Large intestine (tissue), 3 donors: Measurements from ENCODE around the gene GMNN. TPM values are rescaled to one million over a fixed set of nuclear protein-coding genes. Genes with fewer than 3 reads are reported as not detected.

Experiments used
- DNase-seq, 2 donors: peaks; one replicate each; pipeline versions ENCODE4 v3.0.0 to v3.0.0-alpha.2; 2013
- H3K27ac ChIP-seq: one replicate; pipeline ENCODE4 v1.5.1; 2013; ENCODE audit warnings: low read length
- H3K27me3 ChIP-seq: 2 replicates; pipeline ENCODE4 v1.6.1; 2013; ENCODE audit warnings: low read length; ENCODE audit not compliant: control insufficient read depth, insufficient read depth
- H3K36me3 ChIP-seq: 2 replicates; pipeline ENCODE4 v1.6.1; 2013; ENCODE audit warnings: low read length; ENCODE audit not compliant: control insufficient read depth, insufficient read depth
- H3K4me1 ChIP-seq: one replicate; pipeline ENCODE4 v1.6.1; 2013; ENCODE audit warnings: low read length; ENCODE audit not compliant: control insufficient read depth, insufficient read depth
- H3K4me3 ChIP-seq: one replicate; pipeline ENCODE4 v1.5.1; 2013; ENCODE audit warnings: low read length
- H3K9me3 ChIP-seq: one replicate; pipeline ENCODE4 v1.6.1; 2013; ENCODE audit warnings: mild to moderate bottlenecking, low read depth, low read length, moderate library complexity; ENCODE audit not compliant: control insufficient read depth
- WGBS: methylation state at CpG from one replicate; pipeline ENCODE4 v1.1.5; 2013; ENCODE audit warnings: low lambda C conversion rate; ENCODE audit not compliant: insufficient coverage; 5-methylcytosine and 5-hydroxymethylcytosine counted together
- polyA plus RNA-seq: library from polyadenylated mRNA; unstranded; fragments of 120-200 nt; gene quantifications from one replicate; pipeline ENCODE4 v1.2.1, GENCODE V29; 2013

GMNN gene
- polyA plus RNA-seq, 1 donor = 36.0 TPM

GRCh38 chr6:24802271-24803059 lies 27.7 kb downstream of the GMNN start:
- H3K27ac ChIP-seq = peak overlapping the region; percentile 39

GRCh38 chr6:24807584-24807983 lies 32.8 kb downstream of the GMNN start:
- DNase-seq = no peak
- Histone ChIP-seq H3K27me3 (no peaks in the 10 kb centered on the region), H3K9me3 (no peaks in the 10 kb centered on the region), H3K36me3 (no peaks in the 10 kb centered on the region), H3K27ac (no peak overlapping the region), H3K4me3 (no peak overlapping the region), H3K4me1 (no peaks in the 10 kb centered on the region)
- WGBS = no CpG with 5 or more reads among the region's 3 CpGs

More at GRCh38 chr6:24802271-24803059, 27.7 kb downstream of the GMNN start:
- DNase-seq = no peak
- Histone ChIP-seq H3K27me3 (no peaks in the 10 kb centered on the region), H3K4me3 (no peak overlapping the region), H3K9me3 (no peaks in the 10 kb centered on the region), H3K36me3 (no peaks in the 10 kb centered on the region), H3K4me1 (no peaks in the 10 kb centered on the region)
- no CpG with 5 or more reads among the region's 8 CpGs for WGBS

- Histone ChIP-seq H3K4me1 (no peaks in the 10 kb centered on the region), H3K36me3 (no peaks in the 10 kb centered on the region), H3K9me3 (no peaks in the 10 kb centered on the region), H3K27ac (no peak overlapping the region), H3K27me3 (no peaks in the 10 kb centered on the region), H3K4me3 (no peak overlapping the region)
- no CpG with 5 or more reads among the region's 3 CpGs for WGBS
- DNase-seq = no peak
These were observed 35.0 kb downstream of the GMNN start for GRCh38 chr6:24809728-24810127.

GRCh38 chr6:24818346-24818745 lies 43.6 kb downstream of the GMNN start:
- WGBS = no CpG with 5 or more reads among the region's 2 CpGs
- H3K4me3 ChIP-seq = no peak overlapping the region
- H3K27me3 ChIP-seq = no peaks in the 10 kb centered on the region
- H3K9me3 ChIP-seq = no peaks in the 10 kb centered on the region
- H3K27ac ChIP-seq = no peak overlapping the region
- H3K4me1 ChIP-seq = no peaks in the 10 kb centered on the region
- DNase-seq = no peak
- no peaks in the 10 kb centered on the region for H3K36me3 ChIP-seq

- DNase-seq = no peak
- Histone ChIP-seq H3K9me3 (no peaks in the 10 kb centered on the region), H3K27me3 (no peaks in the 10 kb centered on the region), H3K4me3 (no peak overlapping the region), H3K4me1 (no peaks in the 10 kb centered on the region), H3K36me3 (no peaks in the 10 kb centered on the region), H3K27ac (no peak overlapping the region)
- WGBS = 100% methylated on average over 1 of the region's 3 CpGs
These were observed 47.2 kb downstream of the GMNN start for GRCh38 chr6:24821860-24822444.

- Histone ChIP-seq H3K27me3 (no peaks in the 10 kb centered on the region), H3K36me3 (no peaks in the 10 kb centered on the region), H3K9me3 (no peaks in the 10 kb centered on the region), H3K27ac (no peak overlapping the region), H3K4me3 (no peak overlapping the region), H3K4me1 (no peaks in the 10 kb centered on the region)
- WGBS = no CpG with 5 or more reads among the region's 6 CpGs
- DNase-seq = no peak
These were observed 48.0 kb downstream of the GMNN start for GRCh38 chr6:24822696-24823095.

GRCh38 chr6:24823185-24823584 lies 48.4 kb downstream of the GMNN start:
- DNase-seq = no peak
- H3K4me3 ChIP-seq = no peak overlapping the region
- H3K27me3 ChIP-seq = no peaks in the 10 kb centered on the region
- no CpG with 5 or more reads among the region's 2 CpGs for WGBS
- no peaks in the 10 kb centered on the region for H3K36me3 ChIP-seq
- no peak overlapping the region for H3K27ac ChIP-seq
- no peaks in the 10 kb centered on the region for H3K9me3 ChIP-seq
- H3K4me1 ChIP-seq = no peaks in the 10 kb centered on the region

- 100% methylated on average over 2 of the region's 6 CpGs for WGBS
- Histone ChIP-seq H3K4me1 (no peaks in the 10 kb centered on the region), H3K36me3 (no peaks in the 10 kb centered on the region), H3K4me3 (no peak overlapping the region), H3K27me3 (no peaks in the 10 kb centered on the region), H3K27ac (no peak overlapping the region), H3K9me3 (no peaks in the 10 kb centered on the region)
- DNase-seq = no peak
These were observed 49.6 kb downstream of the GMNN start for GRCh38 chr6:24824142-24824938.

- H3K4me1 ChIP-seq = no peaks in the 10 kb centered on the region
- no peaks in the 10 kb centered on the region for H3K9me3 ChIP-seq
- H3K4me3 ChIP-seq = no peak overlapping the region
- no peak overlapping the region for H3K27ac ChIP-seq
- no peaks in the 10 kb centered on the region for H3K27me3 ChIP-seq
- no peaks in the 10 kb centered on the region for H3K36me3 ChIP-seq
- no peak for DNase-seq
- no CpG with 5 or more reads among the region's 2 CpGs for WGBS
These were observed 50.4 kb downstream of the GMNN start for GRCh38 chr6:24825130-24825630.

GRCh38 chr6:24827162-24827561 lies 52.4 kb downstream of the GMNN start:
- Histone ChIP-seq H3K9me3 (no peaks in the 10 kb centered on the region), H3K4me3 (no peak overlapping the region), H3K36me3 (no peaks in the 10 kb centered on the region), H3K27me3 (no peaks in the 10 kb centered on the region), H3K4me1 (no peaks in the 10 kb centered on the region), H3K27ac (no peak overlapping the region)
- no peak for DNase-seq
- no CpG with 5 or more reads among the region's 3 CpGs for WGBS
